ENCODE data around the gene C2orf80. TPM values are rescaled to one million over a fixed set of nuclear protein-coding genes. Genes with fewer than 3 reads are reported as not detected.

Gene C2orf80
- total RNA-seq, 3 donors from 2014 or later: not detected

- Histone ChIP-seq H3K9me3 (no peaks in the 10 kb centered on the region), H3K27ac (no peak overlapping the region), H3K4me3 (no peak overlapping the region), H3K36me3 (no peaks in the 10 kb centered on the region), H3K27me3 (no peaks in the 10 kb centered on the region), H3K4me1 (no peaks in the 10 kb centered on the region)
- no peak for DNase-seq (ENCODE audit: low spot score in 2 of 2)
- TF ChIP-seq POLR2AphosphoS5 (IDR thresholded peaks at IDR 0.05) (no peak), POLR2A (IDR thresholded peaks at IDR 0.05) (no peak)
- TF ChIP-seq, protein P1, sequence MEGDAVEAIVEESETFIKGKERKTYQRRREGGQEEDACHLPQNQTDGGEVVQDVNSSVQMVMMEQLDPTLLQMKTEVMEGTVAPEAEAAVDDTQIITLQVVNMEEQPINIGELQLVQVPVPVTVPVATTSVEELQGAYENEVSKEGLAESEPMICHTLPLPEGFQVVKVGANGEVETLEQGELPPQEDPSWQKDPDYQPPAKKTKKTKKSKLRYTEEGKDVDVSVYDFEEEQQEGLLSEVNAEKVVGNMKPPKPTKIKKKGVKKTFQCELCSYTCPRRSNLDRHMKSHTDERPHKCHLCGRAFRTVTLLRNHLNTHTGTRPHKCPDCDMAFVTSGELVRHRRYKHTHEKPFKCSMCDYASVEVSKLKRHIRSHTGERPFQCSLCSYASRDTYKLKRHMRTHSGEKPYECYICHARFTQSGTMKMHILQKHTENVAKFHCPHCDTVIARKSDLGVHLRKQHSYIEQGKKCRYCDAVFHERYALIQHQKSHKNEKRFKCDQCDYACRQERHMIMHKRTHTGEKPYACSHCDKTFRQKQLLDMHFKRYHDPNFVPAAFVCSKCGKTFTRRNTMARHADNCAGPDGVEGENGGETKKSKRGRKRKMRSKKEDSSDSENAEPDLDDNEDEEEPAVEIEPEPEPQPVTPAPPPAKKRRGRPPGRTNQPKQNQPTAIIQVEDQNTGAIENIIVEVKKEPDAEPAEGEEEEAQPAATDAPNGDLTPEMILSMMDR (IDR thresholded peaks at IDR 0.05): no peak
- intact Hi-C loops (cut with DNase I; ENCODE audit: low total_unique reads): no loop called here
These were observed 2.9 kb downstream of the C2orf80 start for GRCh38 chr2:208186893-208187292.

DNA sequence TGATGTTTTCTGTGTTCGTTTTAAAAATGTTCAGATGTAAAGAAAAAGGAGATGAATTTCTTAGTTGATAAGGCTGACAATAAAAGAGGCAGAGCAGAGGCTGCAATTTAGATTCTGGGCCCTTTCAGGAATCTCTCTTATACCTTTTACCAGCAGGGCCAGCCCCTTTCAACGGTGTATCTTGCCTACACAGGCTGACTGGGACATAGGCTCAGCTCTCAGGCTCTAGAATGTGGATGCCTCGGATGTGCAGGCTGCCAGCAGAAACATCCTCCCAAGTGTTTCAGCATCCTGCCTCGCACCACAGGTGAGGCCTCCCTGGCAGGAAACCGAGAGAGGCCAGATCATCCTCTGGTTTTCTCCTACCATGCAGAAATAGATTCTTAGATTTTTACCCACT is 3.4 kb downstream of the C2orf80 start:
- TF ChIP-seq POLR2AphosphoS5 (IDR thresholded peaks at IDR 0.05): no peak
- H3K4me1 ChIP-seq: no peaks in the 10 kb centered on the region

GRCh38 chr2:208183972-208184705 is 5.7 kb downstream of the C2orf80 start:
- Histone ChIP-seq H3K4me3 (peak overlapping the region in 1 of 3 donors; percentile 31), H3K27ac (no peak overlapping the region), H3K27me3 (no peaks in the 10 kb centered on the region), H3K9me3 (no peaks in the 10 kb centered on the region), H3K36me3 (no peaks in the 10 kb centered on the region), H3K4me1 (no peaks in the 10 kb centered on the region)
- intact Hi-C loops (cut with DNase I; ENCODE audit: low total_unique reads): no loop called here
- no peak for DNase-seq (ENCODE audit: low spot score in 2 of 2)
- TF ChIP-seq, protein P1 (IDR thresholded peaks at IDR 0.05): no peak
- TF ChIP-seq POLR2A (IDR thresholded peaks at IDR 0.05) (no peak), POLR2AphosphoS5 (IDR thresholded peaks at IDR 0.05) (no peak)

More for the DNA sequence above, 3.4 kb downstream of the C2orf80 start:
- H3K4me3 ChIP-seq: no peak overlapping the region
- H3K36me3 ChIP-seq: no peaks in the 10 kb centered on the region
- intact Hi-C loops (cut with DNase I; ENCODE audit: low total_unique reads): no loop called here
- DNase-seq (ENCODE audit: low spot score in 2 of 2): no peak
- H3K9me3 ChIP-seq: no peaks in the 10 kb centered on the region
- no peaks in the 10 kb centered on the region for H3K27me3 ChIP-seq
- H3K27ac ChIP-seq: no peak overlapping the region

- Histone ChIP-seq H3K27ac (no peak overlapping the region), H3K9me3 (no peaks in the 10 kb centered on the region), H3K36me3 (no peaks in the 10 kb centered on the region), H3K4me1 (no peaks in the 10 kb centered on the region), H3K27me3 (no peaks in the 10 kb centered on the region), H3K4me3 (no peak overlapping the region)
- no peak for TF ChIP-seq POLR2A (IDR thresholded peaks at IDR 0.05)
- no peak for TF ChIP-seq POLR2AphosphoS5 (IDR thresholded peaks at IDR 0.05)
- TF ChIP-seq, protein P1 (IDR thresholded peaks at IDR 0.05): no peak
- intact Hi-C loops (cut with DNase I; ENCODE audit: low total_unique reads): no loop called here
- DNase-seq (ENCODE audit: low spot score in 2 of 2): no peak
These were observed 6.3 kb downstream of the C2orf80 start for GRCh38 chr2:208183526-208183925.

DNA sequence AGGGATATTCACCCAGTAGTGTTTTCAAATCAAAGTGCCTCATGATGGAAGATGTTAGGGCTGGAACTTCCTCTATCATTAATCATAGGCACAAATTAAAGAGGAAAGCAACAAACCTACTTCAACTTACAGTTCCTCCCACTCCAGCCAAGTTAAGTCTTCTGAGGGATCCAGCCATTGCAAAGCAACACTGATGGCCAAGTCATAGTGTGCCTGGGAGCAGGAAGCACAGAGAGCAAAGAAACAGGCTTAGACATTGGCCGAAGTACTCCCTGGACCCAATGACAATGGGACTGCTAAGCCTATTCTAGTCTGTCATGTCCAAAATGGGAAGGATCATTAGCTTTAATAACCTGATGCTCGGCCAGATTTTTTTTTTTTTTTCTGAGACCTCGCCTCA is 7.0 kb downstream of the C2orf80 start:
- DNase-seq (ENCODE audit: low spot score in 2 of 2): no peak
- no peaks in the 10 kb centered on the region for H3K9me3 ChIP-seq
- TF ChIP-seq POLR2A (IDR thresholded peaks at IDR 0.05): no peak
- TF ChIP-seq, protein P1 (IDR thresholded peaks at IDR 0.05): no peak
- TF ChIP-seq POLR2AphosphoS5 (IDR thresholded peaks at IDR 0.05): no peak
- H3K27ac ChIP-seq: no peak overlapping the region
- no peaks in the 10 kb centered on the region for H3K4me1 ChIP-seq
- no peaks in the 10 kb centered on the region for H3K27me3 ChIP-seq
- no peak overlapping the region for H3K4me3 ChIP-seq
- no peaks in the 10 kb centered on the region for H3K36me3 ChIP-seq
- intact Hi-C loops (cut with DNase I; ENCODE audit: low total_unique reads): no loop called here

Measured in breast epithelium (tissue), 4 donors.